ENCODE measurements around the gene TSACC.
A peak's percentile ranks its signal among the peaks of the same experiment; 100 is the strongest.

The TSACC gene

GRCh38 chr1:156338180-156338976 is at the start of gene TSACC, which contains the start of gene CCT3:
Gene TSACC (plus strand): TSS chr1:156338526. CDS start chr1:156339758, 1,232 bp downstream.
Gene CCT3 (minus strand): TSS chr1:156338292. CDS start chr1:156338184, 108 bp downstream.
- H3K9ac ChIP-seq (ENCODE audit: low read depth, low read length) = peak within 1 kb of the TSS; percentile 82
- no peaks in the 10 kb centered on the region for H3K27me3 ChIP-seq (ENCODE audit: control insufficient read depth, insufficient read depth, low read length)
- peaks cover 12% of the 10 kb centered on the region for H3K36me3 ChIP-seq (ENCODE audit: control insufficient read depth, insufficient read depth, low read length)
- no peaks in the 10 kb centered on the region for H3K9me3 ChIP-seq (ENCODE audit: control insufficient read depth, insufficient read depth, low read length)
- H3K4me1 ChIP-seq (ENCODE audit: control insufficient read depth, insufficient read depth, low read length) = peaks cover 3% of the 10 kb centered on the region
- H3K4me3 ChIP-seq (ENCODE audit: low read depth, low read length) = peak within 1 kb of the TSS; percentile 93

GRCh38 chr1:156289857-156290256 is 48.5 kb upstream of the TSACC start:
- Histone ChIP-seq H3K9me3 (ENCODE audit: control insufficient read depth, insufficient read depth, low read length) (no peaks in the 10 kb centered on the region), H3K9ac (ENCODE audit: low read depth, low read length) (no peak overlapping the region), H3K27me3 (ENCODE audit: control insufficient read depth, insufficient read depth, low read length) (no peaks in the 10 kb centered on the region), H3K4me3 (ENCODE audit: low read depth, low read length) (no peak overlapping the region), H3K4me1 (ENCODE audit: control insufficient read depth, insufficient read depth, low read length) (no peaks in the 10 kb centered on the region), H3K36me3 (ENCODE audit: control insufficient read depth, insufficient read depth, low read length) (peaks cover 12% of the 10 kb centered on the region)

- Histone ChIP-seq H3K27me3 (ENCODE audit: control insufficient read depth, insufficient read depth, low read length) (no peaks in the 10 kb centered on the region), H3K36me3 (ENCODE audit: control insufficient read depth, insufficient read depth, low read length) (peaks cover 8% of the 10 kb centered on the region), H3K9ac (ENCODE audit: low read depth, low read length) (peak overlapping the region; percentile 88), H3K4me1 (ENCODE audit: control insufficient read depth, insufficient read depth, low read length) (no peaks in the 10 kb centered on the region), H3K4me3 (ENCODE audit: low read depth, low read length) (peak overlapping the region; percentile 92), H3K9me3 (ENCODE audit: control insufficient read depth, insufficient read depth, low read length) (no peaks in the 10 kb centered on the region)
Observed at GRCh38 chr1:156291226-156292061, 46.9 kb upstream of the TSACC start.

GRCh38 chr1:156293098-156293434 is 45.3 kb upstream of the TSACC start:
- Histone ChIP-seq H3K9ac (ENCODE audit: low read depth, low read length) (no peak overlapping the region), H3K27me3 (ENCODE audit: control insufficient read depth, insufficient read depth, low read length) (no peaks in the 10 kb centered on the region), H3K4me3 (ENCODE audit: low read depth, low read length) (no peak overlapping the region), H3K9me3 (ENCODE audit: control insufficient read depth, insufficient read depth, low read length) (no peaks in the 10 kb centered on the region), H3K4me1 (ENCODE audit: control insufficient read depth, insufficient read depth, low read length) (no peaks in the 10 kb centered on the region), H3K36me3 (ENCODE audit: control insufficient read depth, insufficient read depth, low read length) (peaks cover 8% of the 10 kb centered on the region)

GRCh38 chr1:156293895-156294294 is 44.4 kb upstream of the TSACC start:
- Histone ChIP-seq H3K36me3 (ENCODE audit: control insufficient read depth, insufficient read depth, low read length) (peaks cover 8% of the 10 kb centered on the region), H3K9ac (ENCODE audit: low read depth, low read length) (no peak overlapping the region), H3K4me1 (ENCODE audit: control insufficient read depth, insufficient read depth, low read length) (no peaks in the 10 kb centered on the region), H3K9me3 (ENCODE audit: control insufficient read depth, insufficient read depth, low read length) (no peaks in the 10 kb centered on the region), H3K27me3 (ENCODE audit: control insufficient read depth, insufficient read depth, low read length) (no peaks in the 10 kb centered on the region), H3K4me3 (ENCODE audit: low read depth, low read length) (no peak overlapping the region)

- Histone ChIP-seq H3K4me3 (ENCODE audit: low read depth, low read length) (peak within 1 kb of the TSS; percentile 83), H3K9ac (ENCODE audit: low read depth, low read length) (no peak within 1 kb of the TSS)
Observed at GRCh38 chr1:156295391-156295947, 42.9 kb upstream of the TSACC start, which contains the start of gene GLMP. Gene GLMP (minus strand): TSS chr1:156295679. CDS start chr1:156295645, 34 bp downstream.

GRCh38 chr1:156298852-156299357 is 39.4 kb upstream of the TSACC start, which contains the start of gene VHLL:
Gene VHLL (minus strand): TSS chr1:156299307. CDS start chr1:156299189, 118 bp downstream.
- Histone ChIP-seq H3K27me3 (ENCODE audit: control insufficient read depth, insufficient read depth, low read length) (no peaks in the 10 kb centered on the region), H3K4me1 (ENCODE audit: control insufficient read depth, insufficient read depth, low read length) (no peaks in the 10 kb centered on the region), H3K9ac (ENCODE audit: low read depth, low read length) (no peak within 1 kb of the TSS), H3K36me3 (ENCODE audit: control insufficient read depth, insufficient read depth, low read length) (peaks cover 1% of the 10 kb centered on the region), H3K9me3 (ENCODE audit: control insufficient read depth, insufficient read depth, low read length) (no peaks in the 10 kb centered on the region), H3K4me3 (ENCODE audit: low read depth, low read length) (no peak within 1 kb of the TSS)

More at GRCh38 chr1:156295391-156295947, 42.9 kb upstream of the TSACC start, which contains the start of gene GLMP:
- no peaks in the 10 kb centered on the region for H3K27me3 ChIP-seq (ENCODE audit: control insufficient read depth, insufficient read depth, low read length)
- H3K4me1 ChIP-seq (ENCODE audit: control insufficient read depth, insufficient read depth, low read length) = no peaks in the 10 kb centered on the region
- H3K9me3 ChIP-seq (ENCODE audit: control insufficient read depth, insufficient read depth, low read length) = no peaks in the 10 kb centered on the region
- H3K36me3 ChIP-seq (ENCODE audit: control insufficient read depth, insufficient read depth, low read length) = peaks cover 8% of the 10 kb centered on the region

GRCh38 chr1:156303241-156303640 is 35.1 kb upstream of the TSACC start:
- Histone ChIP-seq H3K27me3 (ENCODE audit: control insufficient read depth, insufficient read depth, low read length) (no peaks in the 10 kb centered on the region), H3K4me1 (ENCODE audit: control insufficient read depth, insufficient read depth, low read length) (no peaks in the 10 kb centered on the region), H3K4me3 (ENCODE audit: low read depth, low read length) (no peak overlapping the region), H3K9me3 (ENCODE audit: control insufficient read depth, insufficient read depth, low read length) (no peaks in the 10 kb centered on the region), H3K9ac (ENCODE audit: low read depth, low read length) (no peak overlapping the region), H3K36me3 (ENCODE audit: control insufficient read depth, insufficient read depth, low read length) (peaks cover 9% of the 10 kb centered on the region)

- Histone ChIP-seq H3K9me3 (ENCODE audit: control insufficient read depth, insufficient read depth, low read length) (no peaks in the 10 kb centered on the region), H3K9ac (ENCODE audit: low read depth, low read length) (no peak overlapping the region), H3K4me1 (ENCODE audit: control insufficient read depth, insufficient read depth, low read length) (no peaks in the 10 kb centered on the region), H3K36me3 (ENCODE audit: control insufficient read depth, insufficient read depth, low read length) (peaks cover 28% of the 10 kb centered on the region), H3K27me3 (ENCODE audit: control insufficient read depth, insufficient read depth, low read length) (no peaks in the 10 kb centered on the region), H3K4me3 (ENCODE audit: low read depth, low read length) (no peak overlapping the region)
Observed at GRCh38 chr1:156305215-156305614, 33.1 kb upstream of the TSACC start.

GRCh38 chr1:156308078-156308477 is 30.2 kb upstream of the TSACC start:
- no peaks in the 10 kb centered on the region for H3K27me3 ChIP-seq (ENCODE audit: control insufficient read depth, insufficient read depth, low read length)
- no peaks in the 10 kb centered on the region for H3K9me3 ChIP-seq (ENCODE audit: control insufficient read depth, insufficient read depth, low read length)
- H3K4me3 ChIP-seq (ENCODE audit: low read depth, low read length) = no peak overlapping the region
- no peak overlapping the region for H3K9ac ChIP-seq (ENCODE audit: low read depth, low read length)
- peaks cover 45% of the 10 kb centered on the region for H3K36me3 ChIP-seq (ENCODE audit: control insufficient read depth, insufficient read depth, low read length)
- H3K4me1 ChIP-seq (ENCODE audit: control insufficient read depth, insufficient read depth, low read length) = no peaks in the 10 kb centered on the region

GRCh38 chr1:156310962-156311361 is 27.4 kb upstream of the TSACC start:
- H3K9me3 ChIP-seq (ENCODE audit: control insufficient read depth, insufficient read depth, low read length) = no peaks in the 10 kb centered on the region
- no peaks in the 10 kb centered on the region for H3K27me3 ChIP-seq (ENCODE audit: control insufficient read depth, insufficient read depth, low read length)
- no peak overlapping the region for H3K9ac ChIP-seq (ENCODE audit: low read depth, low read length)
- no peaks in the 10 kb centered on the region for H3K4me1 ChIP-seq (ENCODE audit: control insufficient read depth, insufficient read depth, low read length)
- H3K36me3 ChIP-seq (ENCODE audit: control insufficient read depth, insufficient read depth, low read length) = peaks cover 62% of the 10 kb centered on the region
- no peak overlapping the region for H3K4me3 ChIP-seq (ENCODE audit: low read depth, low read length)
